Endodermal cell (in vitro differentiated cells): ENCODE measurements around the gene ZBTB4. TPM values are rescaled to one million over a fixed set of nuclear protein-coding genes. Genes with fewer than 3 reads are reported as not detected.

Source experiments
- DNase-seq: peaks from one replicate; pipeline ENCODE4 v3.0.0-alpha.2; 2017
- H3K27ac ChIP-seq: 2 replicates; pipeline ENCODE4 v1.5.1; 2013; ENCODE audit warnings: mild to moderate bottlenecking, low read depth, low read length, moderate library complexity
- H3K27me3 ChIP-seq: 2 replicates; pipeline ENCODE4 v1.6.1; 2013; ENCODE audit warnings: mild to moderate bottlenecking, low read length, moderate library complexity; ENCODE audit not compliant: insufficient read depth, control insufficient read depth, poor library complexity, severe bottlenecking
- H3K36me3 ChIP-seq: 2 replicates; pipeline ENCODE4 v1.7.0; 2013; ENCODE audit warnings: mild to moderate bottlenecking, low read length, moderate library complexity; ENCODE audit not compliant: control insufficient read depth, insufficient read depth
- H3K4me1 ChIP-seq: one replicate; pipeline ENCODE4 v1.7.0; 2013; ENCODE audit warnings: low read length; ENCODE audit not compliant: control insufficient read depth, insufficient read depth
- H3K4me3 ChIP-seq: 2 replicates; pipeline ENCODE4 v1.5.1; 2013; ENCODE audit warnings: mild to moderate bottlenecking, low read length, moderate library complexity
- H3K9ac ChIP-seq: 2 replicates; pipeline ENCODE4 v1.6.1; 2013; ENCODE audit warnings: mild to moderate bottlenecking, low read length, moderate library complexity; ENCODE audit not compliant: poor library complexity, severe bottlenecking; ENCODE audit errors: extremely low read depth
- H3K9me3 ChIP-seq: 2 replicates; pipeline ENCODE4 v1.6.1; 2013; ENCODE audit warnings: mild to moderate bottlenecking, low read length, moderate library complexity; ENCODE audit not compliant: control insufficient read depth
- H3K27ac Mint-ChIP-seq: 2 replicates; pipeline ENCODE4 v1.8.0; 2020; ENCODE audit warnings: mixed read lengths
- H3K27me3 Mint-ChIP-seq: 2 replicates; pipeline ENCODE4 v1.8.0; 2021; ENCODE audit warnings: mild to moderate bottlenecking, mixed read lengths; ENCODE audit not compliant: insufficient read depth
- H3K36me3 Mint-ChIP-seq: 2 replicates; pipeline ENCODE4 v1.8.0; 2020; ENCODE audit warnings: low read depth, mixed read lengths
- H3K4me1 Mint-ChIP-seq: 2 replicates; pipeline ENCODE4 v1.8.0; 2020; ENCODE audit warnings: mixed read lengths
- H3K4me3 Mint-ChIP-seq: 2 replicates; pipeline ENCODE4 v1.8.0; 2020; ENCODE audit warnings: mild to moderate bottlenecking, moderate library complexity, mixed read lengths
- H3K9me3 Mint-ChIP-seq: 2 replicates; pipeline ENCODE4 v1.8.0; 2020; ENCODE audit warnings: mild to moderate bottlenecking, mixed read lengths
- whole genome bisulfite sequencing, 2 experiments: methylation state at CpG; one replicate each; pipeline versions ENCODE4 v1.1.5 to v1.1.7; 2013; ENCODE audit warnings: missing lambda C conversion rate in 2 of 2, mixed read lengths in 1 of 2; ENCODE audit not compliant: insufficient coverage in 1 of 2, insufficient read length in 1 of 2; 5-methylcytosine and 5-hydroxymethylcytosine counted together
- total RNA-seq, 2 donors: library from RNA; stranded (reverse); fragmentation: NEBNext Ultra II Directional in 1 of 2; extraction: Animal tissue kit (Norgen Biotek cat#: 25700) in 1 of 2; gene quantifications; 2 replicates in 1 of 2; 3 replicates in 1 of 2; pipeline ENCODE4 v1.2.1, GENCODE V29; 2021
- TF ChIP-seq, protein P1 (sequence below): fragments of 200-600 bp; sonication (generic); conservative IDR thresholded peaks from 2 replicates; pipeline ENCODE4 v1.5.0; 2021; ENCODE audit warnings: antibody characterized with exemption, mild to moderate bottlenecking

ZBTB4 gene
- total RNA-seq, 2 donors from 2014 or later = 18.8 to 25.5 TPM

DNA sequence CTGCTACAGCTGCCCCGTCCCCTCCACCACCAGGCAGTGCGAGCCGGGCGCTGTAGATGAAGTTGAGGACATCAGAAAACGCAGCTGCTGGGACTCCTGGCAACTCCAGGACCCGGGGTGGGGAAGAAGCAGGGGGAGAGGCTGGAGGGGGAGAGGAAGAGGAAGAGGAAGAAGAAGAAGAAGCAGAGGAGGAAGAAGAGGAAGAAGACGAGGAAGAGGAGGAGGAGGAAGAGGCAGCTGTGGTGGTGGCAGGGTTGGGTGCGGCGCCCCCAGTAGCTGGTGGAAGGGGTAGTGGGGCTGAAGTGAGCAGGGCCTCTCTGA lies 13.2 kb downstream of the ZBTB4 start:
- Mint-ChIP-seq H3K9me3 (no peaks in the 10 kb centered on the region), H3K4me1 (peaks cover 2% of the 10 kb centered on the region), H3K27me3 (no peaks in the 10 kb centered on the region), H3K4me3 (no peak overlapping the region), H3K27ac (no peak overlapping the region), H3K36me3 (peaks cover 19% of the 10 kb centered on the region)
- DNase-seq = no peak
- no peaks in the 10 kb centered on the region for H3K27me3 ChIP-seq
- no peaks in the 10 kb centered on the region for H3K4me1 ChIP-seq
- WGBS, 2 experiments = 95 to 100% methylated on average over 3 to 9 of the region's 9 CpGs
- H3K9me3 ChIP-seq = no peaks in the 10 kb centered on the region
- H3K36me3 ChIP-seq = peaks cover 11% of the 10 kb centered on the region
- no peak overlapping the region for H3K27ac ChIP-seq
- no peak overlapping the region for H3K9ac ChIP-seq
- TF ChIP-seq, protein P1, sequence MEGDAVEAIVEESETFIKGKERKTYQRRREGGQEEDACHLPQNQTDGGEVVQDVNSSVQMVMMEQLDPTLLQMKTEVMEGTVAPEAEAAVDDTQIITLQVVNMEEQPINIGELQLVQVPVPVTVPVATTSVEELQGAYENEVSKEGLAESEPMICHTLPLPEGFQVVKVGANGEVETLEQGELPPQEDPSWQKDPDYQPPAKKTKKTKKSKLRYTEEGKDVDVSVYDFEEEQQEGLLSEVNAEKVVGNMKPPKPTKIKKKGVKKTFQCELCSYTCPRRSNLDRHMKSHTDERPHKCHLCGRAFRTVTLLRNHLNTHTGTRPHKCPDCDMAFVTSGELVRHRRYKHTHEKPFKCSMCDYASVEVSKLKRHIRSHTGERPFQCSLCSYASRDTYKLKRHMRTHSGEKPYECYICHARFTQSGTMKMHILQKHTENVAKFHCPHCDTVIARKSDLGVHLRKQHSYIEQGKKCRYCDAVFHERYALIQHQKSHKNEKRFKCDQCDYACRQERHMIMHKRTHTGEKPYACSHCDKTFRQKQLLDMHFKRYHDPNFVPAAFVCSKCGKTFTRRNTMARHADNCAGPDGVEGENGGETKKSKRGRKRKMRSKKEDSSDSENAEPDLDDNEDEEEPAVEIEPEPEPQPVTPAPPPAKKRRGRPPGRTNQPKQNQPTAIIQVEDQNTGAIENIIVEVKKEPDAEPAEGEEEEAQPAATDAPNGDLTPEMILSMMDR = no peak
- no peak overlapping the region for H3K4me3 ChIP-seq

DNA sequence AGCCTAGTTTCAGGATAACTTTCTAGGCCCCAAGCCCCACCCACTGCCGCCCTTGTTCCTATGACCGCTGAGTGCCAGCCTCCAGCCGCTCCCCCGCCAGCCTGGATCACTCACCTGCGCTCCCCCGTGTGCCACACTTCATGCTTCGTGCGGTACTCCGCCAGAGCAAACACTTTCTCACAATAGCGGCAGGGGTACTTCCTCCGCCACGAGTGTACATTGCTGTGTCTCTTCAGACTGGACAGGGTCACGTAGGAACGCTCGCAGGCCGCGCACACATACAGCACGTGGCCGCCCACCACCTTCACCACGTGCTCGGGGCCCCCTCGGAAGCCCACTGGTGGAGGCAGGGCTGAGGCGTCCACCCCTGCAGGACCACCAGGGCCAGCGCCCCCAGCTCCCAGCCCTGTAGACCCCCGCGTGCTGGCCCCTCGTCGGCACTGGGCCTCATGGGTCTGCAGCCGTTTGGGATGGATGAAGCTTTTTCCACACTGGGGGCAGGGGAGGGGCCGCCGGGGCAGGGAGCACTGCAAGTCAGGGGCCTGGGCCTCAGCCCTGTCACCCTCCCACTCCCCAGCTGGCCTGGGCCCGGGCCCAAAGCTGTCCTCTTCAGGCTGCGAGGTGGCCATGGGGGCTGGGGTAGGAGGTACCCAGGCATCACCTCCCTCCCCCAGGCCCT lies 13.7 kb downstream of the ZBTB4 start:
- peaks cover 11% of the 10 kb centered on the region for H3K36me3 ChIP-seq
- peaks cover 3% of the 10 kb centered on the region for H3K4me1 Mint-ChIP-seq
- no peaks in the 10 kb centered on the region for H3K4me1 ChIP-seq
- no peak overlapping the region for H3K27ac Mint-ChIP-seq
- TF ChIP-seq, protein P1 = no peak
- WGBS, 2 experiments = 96 to 97% methylated on average over 24 to 33 of the region's 33 CpGs
- no peaks in the 10 kb centered on the region for H3K27me3 ChIP-seq
- no peak overlapping the region for H3K9ac ChIP-seq
- no peak overlapping the region for H3K4me3 Mint-ChIP-seq
- no peaks in the 10 kb centered on the region for H3K9me3 Mint-ChIP-seq
- no peaks in the 10 kb centered on the region for H3K27me3 Mint-ChIP-seq
- DNase-seq = no peak
- no peak overlapping the region for H3K4me3 ChIP-seq
- H3K36me3 Mint-ChIP-seq = peaks cover 19% of the 10 kb centered on the region
- H3K27ac ChIP-seq = no peak overlapping the region
- H3K9me3 ChIP-seq = no peaks in the 10 kb centered on the region

DNA sequence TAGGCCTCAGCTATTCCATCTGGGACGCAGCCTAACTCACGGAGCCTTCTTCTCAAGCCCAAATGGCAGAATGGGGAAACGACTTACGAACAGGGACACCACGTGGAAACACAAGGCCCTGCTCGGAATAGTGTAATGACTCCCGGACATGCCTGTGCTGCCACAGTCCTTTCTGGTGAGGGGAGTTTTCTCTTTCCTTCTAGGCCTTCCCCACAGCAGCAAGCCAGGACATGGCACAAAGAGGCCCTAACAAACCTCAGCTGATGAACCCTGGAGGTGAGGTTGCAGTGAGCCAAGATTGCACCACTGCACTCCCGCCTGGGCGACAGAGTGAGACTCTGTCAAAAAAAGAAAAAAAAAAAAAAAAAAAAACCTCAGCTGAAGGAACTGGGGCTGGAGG lies 15.3 kb downstream of the ZBTB4 start:
- WGBS, 2 experiments = 91 to 100% methylated on average over 5 to 9 of the region's 9 CpGs
- H3K27me3 Mint-ChIP-seq = no peaks in the 10 kb centered on the region

More for the DNA sequence above, 15.3 kb downstream of the ZBTB4 start:
- no peaks in the 10 kb centered on the region for H3K27me3 ChIP-seq
- no peak overlapping the region for H3K4me3 Mint-ChIP-seq
- H3K4me1 ChIP-seq = no peaks in the 10 kb centered on the region
- peaks cover 11% of the 10 kb centered on the region for H3K36me3 ChIP-seq
- no peak overlapping the region for H3K27ac ChIP-seq
- peaks cover 19% of the 10 kb centered on the region for H3K36me3 Mint-ChIP-seq
- no peak for DNase-seq
- H3K4me3 ChIP-seq = no peak overlapping the region
- H3K9me3 ChIP-seq = no peaks in the 10 kb centered on the region
- no peak overlapping the region for H3K9ac ChIP-seq
- TF ChIP-seq, protein P1 = no peak
- H3K27ac Mint-ChIP-seq = no peak overlapping the region
- no peaks in the 10 kb centered on the region for H3K9me3 Mint-ChIP-seq
- peaks cover 3% of the 10 kb centered on the region for H3K4me1 Mint-ChIP-seq
